GM23338 (cell line): ENCODE data around the gene C1orf21.

Experiments
- CREB1 ChIP-seq: fragments of 250-450 bp; sonication (Bioruptor Pico); IDR thresholded peaks from 2 replicates; pipeline ENCODE4 v1.5.0; 2020; ENCODE audit warnings: low read depth, mild to moderate bottlenecking, moderate library complexity
- EZH2 ChIP-seq: fragments of 200-600 bp; sonication (generic); IDR thresholded peaks from one replicate; pipeline ENCODE4 v1.8.0; 2017; ENCODE audit warnings: antibody characterized with exemption, mild to moderate bottlenecking, low read depth; ENCODE audit not compliant: unreplicated experiment
- EZH2phosphoT487 ChIP-seq: fragments of 200-600 bp; sonication (generic); IDR thresholded peaks from one replicate; pipeline ENCODE4 v1.8.1; 2018; ENCODE audit warnings: antibody characterized with exemption; ENCODE audit not compliant: unreplicated experiment
- JUNB ChIP-seq: IDR thresholded peaks from one replicate; pipeline ENCODE4 v1.6.1; 2016; ENCODE audit warnings: antibody characterized with exemption; ENCODE audit not compliant: unreplicated experiment
- NANOG ChIP-seq: IDR thresholded peaks from 2 replicates; pipeline ENCODE4 v1.6.1; 2016; ENCODE audit warnings: antibody characterized with exemption, borderline replicate concordance
- POLR2AphosphoS5 ChIP-seq: IDR thresholded peaks from 2 replicates; pipeline ENCODE4 v1.6.1; 2016; ENCODE audit warnings: antibody characterized with exemption, low read depth
- REST ChIP-seq: IDR thresholded peaks from one replicate; pipeline ENCODE4 v1.6.1; 2018; ENCODE audit warnings: antibody characterized with exemption; ENCODE audit not compliant: unreplicated experiment
- STAT1 ChIP-seq: IDR thresholded peaks from one replicate; pipeline ENCODE4 v1.6.1; 2016; ENCODE audit warnings: antibody characterized with exemption; ENCODE audit not compliant: unreplicated experiment
- ZNF114 ChIP-seq: fragments of 250-450 bp; sonication (Bioruptor Pico); IDR thresholded peaks from 2 replicates; pipeline ENCODE4 v1.5.0; 2020; ENCODE audit warnings: mild to moderate bottlenecking, moderate library complexity
- TF ChIP-seq, protein P1 (sequence below), 2 experiments: fragments of 200-600 bp in 1 of 2; sonication (generic) in 1 of 2; conservative IDR thresholded peaks; 2 replicates each; pipeline versions ENCODE4 v1.5.1 to v1.6.1; 2016 to 2017; ENCODE audit warnings: antibody characterized with exemption in 2 of 2, low read depth in 2 of 2, mild to moderate bottlenecking in 2 of 2, moderate library complexity in 1 of 2

- TF ChIP-seq EZH2 (no peak), POLR2AphosphoS5 (no peak), REST (no peak), EZH2phosphoT487 (no peak), CREB1 (no peak), JUNB (no peak), ZNF114 (no peak), STAT1 (no peak), NANOG (no peak)
- TF ChIP-seq, protein P1, sequence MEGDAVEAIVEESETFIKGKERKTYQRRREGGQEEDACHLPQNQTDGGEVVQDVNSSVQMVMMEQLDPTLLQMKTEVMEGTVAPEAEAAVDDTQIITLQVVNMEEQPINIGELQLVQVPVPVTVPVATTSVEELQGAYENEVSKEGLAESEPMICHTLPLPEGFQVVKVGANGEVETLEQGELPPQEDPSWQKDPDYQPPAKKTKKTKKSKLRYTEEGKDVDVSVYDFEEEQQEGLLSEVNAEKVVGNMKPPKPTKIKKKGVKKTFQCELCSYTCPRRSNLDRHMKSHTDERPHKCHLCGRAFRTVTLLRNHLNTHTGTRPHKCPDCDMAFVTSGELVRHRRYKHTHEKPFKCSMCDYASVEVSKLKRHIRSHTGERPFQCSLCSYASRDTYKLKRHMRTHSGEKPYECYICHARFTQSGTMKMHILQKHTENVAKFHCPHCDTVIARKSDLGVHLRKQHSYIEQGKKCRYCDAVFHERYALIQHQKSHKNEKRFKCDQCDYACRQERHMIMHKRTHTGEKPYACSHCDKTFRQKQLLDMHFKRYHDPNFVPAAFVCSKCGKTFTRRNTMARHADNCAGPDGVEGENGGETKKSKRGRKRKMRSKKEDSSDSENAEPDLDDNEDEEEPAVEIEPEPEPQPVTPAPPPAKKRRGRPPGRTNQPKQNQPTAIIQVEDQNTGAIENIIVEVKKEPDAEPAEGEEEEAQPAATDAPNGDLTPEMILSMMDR (conservative IDR thresholded peaks at IDR 0.05; ENCODE audit: low read depth in 2 of 2): no peak
Measured at GRCh38 chr1:184641894-184642293, 255.1 kb downstream of the C1orf21 start.
